ENCODE results near the gene FXYD5.

Gene FXYD5

DNA sequence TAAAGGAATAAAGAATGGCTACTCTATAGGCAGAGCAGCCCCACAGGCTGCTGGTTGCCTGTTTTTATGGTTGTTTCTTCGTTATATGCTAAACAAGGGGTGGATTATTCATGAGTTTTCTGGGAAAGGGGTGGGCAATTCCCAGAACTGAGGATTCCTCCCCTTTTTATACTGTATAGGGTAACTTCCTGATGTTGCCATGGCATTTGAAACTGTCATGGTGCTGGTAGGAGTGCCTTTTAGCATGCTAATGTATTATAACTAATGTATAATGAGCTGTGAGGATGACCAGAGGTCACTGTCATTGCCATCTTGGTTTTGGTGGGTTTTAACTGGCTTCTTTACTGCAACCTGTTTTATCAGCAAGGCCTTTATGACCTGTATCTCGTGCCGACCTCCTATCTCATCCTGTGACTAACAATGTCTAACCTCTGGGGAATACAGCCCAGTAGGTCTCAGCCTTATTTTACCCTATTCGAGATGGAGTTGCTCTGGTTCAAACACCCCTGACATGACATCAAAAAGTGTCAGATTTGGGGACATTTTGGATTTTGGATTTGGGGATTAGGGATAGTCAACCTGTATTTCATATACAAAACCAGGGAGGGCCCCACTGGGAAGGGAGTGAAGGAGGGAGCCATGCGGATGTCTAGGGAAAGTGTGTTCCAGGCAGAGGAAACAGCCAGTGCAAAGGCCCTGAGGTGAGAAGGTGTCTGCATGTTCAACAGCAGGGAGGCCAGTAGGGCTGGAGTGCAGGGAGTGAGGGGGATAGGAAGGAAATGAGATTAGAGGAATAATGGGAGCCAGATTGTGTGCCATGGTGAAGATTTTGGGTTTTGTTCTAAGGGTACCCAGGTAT is 10.9 kb downstream of the FXYD5 start:
- TF ChIP-seq CSDC2 (CRISPR knock-in tag; IDR thresholded peaks at IDR 0.05) (no peak), ZNF565 (CRISPR knock-in tag; conservative IDR thresholded peaks at IDR 0.05; ENCODE audit: low read depth) (no peak), ZC3H10 (CRISPR knock-in tag; IDR thresholded peaks at IDR 0.05) (no peak)
- no peak for ATAC-seq

DNA sequence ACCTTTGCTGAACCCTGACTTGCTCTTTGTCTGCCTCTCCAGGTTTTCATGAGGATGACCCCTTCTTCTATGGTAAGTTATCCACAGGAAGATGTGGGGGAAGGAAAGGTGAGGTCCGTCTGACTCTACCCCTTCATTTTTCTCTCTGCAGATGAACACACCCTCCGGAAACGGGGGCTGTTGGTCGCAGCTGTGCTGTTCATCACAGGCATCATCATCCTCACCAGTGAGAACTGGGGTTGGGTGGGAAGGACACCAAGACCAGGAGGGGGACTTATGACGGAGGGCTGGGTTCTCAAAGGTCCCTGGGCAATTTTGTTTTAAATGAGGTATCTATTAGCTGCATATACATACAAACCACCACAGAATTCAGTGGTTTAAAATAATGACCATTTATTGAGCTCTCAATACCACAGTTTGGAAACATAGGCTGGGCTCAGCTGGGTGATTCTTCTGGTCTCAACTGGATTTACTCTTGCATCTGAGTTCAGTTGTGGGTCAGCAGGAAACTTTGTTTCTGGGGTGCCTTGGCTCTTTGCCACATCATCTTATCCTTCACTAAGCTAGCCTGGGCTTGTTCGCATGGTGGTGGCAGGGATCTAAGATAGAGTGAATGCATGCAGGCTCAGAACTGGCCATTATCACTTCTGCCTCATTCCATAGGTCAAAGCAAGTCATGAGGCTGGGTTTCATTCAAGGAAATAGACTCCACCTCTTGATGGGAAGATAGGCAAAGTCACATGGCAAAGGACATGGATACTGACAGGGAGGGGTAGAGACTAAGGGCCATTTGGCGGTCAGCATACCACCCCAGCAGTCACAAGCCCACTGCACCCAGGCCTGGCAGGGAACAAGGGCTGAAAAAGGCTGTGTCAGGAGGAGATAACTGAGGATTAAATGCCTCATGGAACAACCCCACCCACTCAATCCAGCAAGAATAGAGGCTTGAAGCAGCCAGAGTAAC is 11.8 kb downstream of the FXYD5 start:
- no peak for ATAC-seq
- TF ChIP-seq ZFP3 (CRISPR knock-in tag; IDR thresholded peaks at IDR 0.05) (no peak), ISL1 (CRISPR knock-in tag; IDR thresholded peaks at IDR 0.05) (no peak), TOX (CRISPR knock-in tag; IDR thresholded peaks at IDR 0.05; ENCODE audit: borderline replicate concordance) (no peak), ZNF70 (CRISPR knock-in tag; IDR thresholded peaks at IDR 0.05) (no peak), BACH2 (CRISPR knock-in tag; IDR thresholded peaks at IDR 0.05; ENCODE audit: borderline replicate concordance) (no peak), TCF4 (CRISPR knock-in tag; IDR thresholded peaks at IDR 0.05; ENCODE audit: borderline replicate concordance) (no peak), ARNTL (CRISPR knock-in tag; IDR thresholded peaks at IDR 0.05; ENCODE audit: borderline replicate concordance, low read depth) (no peak), ZNF565 (CRISPR knock-in tag; conservative IDR thresholded peaks at IDR 0.05; ENCODE audit: low read depth) (no peak), RARB (CRISPR knock-in tag; IDR thresholded peaks at IDR 0.05) (no peak), CSDC2 (CRISPR knock-in tag; IDR thresholded peaks at IDR 0.05) (no peak), OSR1 (CRISPR knock-in tag; IDR thresholded peaks at IDR 0.05) (no peak), ZNF8 (CRISPR knock-in tag; IDR thresholded peaks at IDR 0.05) (no peak), ESRRG (CRISPR knock-in tag; IDR thresholded peaks at IDR 0.05) (no peak)
- TF ChIP-seq, protein P1, sequence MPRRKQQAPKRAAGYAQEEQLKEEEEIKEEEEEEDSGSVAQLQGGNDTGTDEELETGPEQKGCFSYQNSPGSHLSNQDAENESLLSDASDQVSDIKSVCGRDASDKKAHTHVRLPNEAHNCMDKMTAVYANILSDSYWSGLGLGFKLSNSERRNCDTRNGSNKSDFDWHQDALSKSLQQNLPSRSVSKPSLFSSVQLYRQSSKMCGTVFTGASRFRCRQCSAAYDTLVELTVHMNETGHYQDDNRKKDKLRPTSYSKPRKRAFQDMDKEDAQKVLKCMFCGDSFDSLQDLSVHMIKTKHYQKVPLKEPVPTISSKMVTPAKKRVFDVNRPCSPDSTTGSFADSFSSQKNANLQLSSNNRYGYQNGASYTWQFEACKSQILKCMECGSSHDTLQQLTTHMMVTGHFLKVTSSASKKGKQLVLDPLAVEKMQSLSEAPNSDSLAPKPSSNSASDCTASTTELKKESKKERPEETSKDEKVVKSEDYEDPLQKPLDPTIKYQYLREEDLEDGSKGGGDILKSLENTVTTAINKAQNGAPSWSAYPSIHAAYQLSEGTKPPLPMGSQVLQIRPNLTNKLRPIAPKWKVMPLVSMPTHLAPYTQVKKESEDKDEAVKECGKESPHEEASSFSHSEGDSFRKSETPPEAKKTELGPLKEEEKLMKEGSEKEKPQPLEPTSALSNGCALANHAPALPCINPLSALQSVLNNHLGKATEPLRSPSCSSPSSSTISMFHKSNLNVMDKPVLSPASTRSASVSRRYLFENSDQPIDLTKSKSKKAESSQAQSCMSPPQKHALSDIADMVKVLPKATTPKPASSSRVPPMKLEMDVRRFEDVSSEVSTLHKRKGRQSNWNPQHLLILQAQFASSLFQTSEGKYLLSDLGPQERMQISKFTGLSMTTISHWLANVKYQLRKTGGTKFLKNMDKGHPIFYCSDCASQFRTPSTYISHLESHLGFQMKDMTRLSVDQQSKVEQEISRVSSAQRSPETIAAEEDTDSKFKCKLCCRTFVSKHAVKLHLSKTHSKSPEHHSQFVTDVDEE (CRISPR knock-in tag; IDR thresholded peaks at IDR 0.05), result no peak
- TF ChIP-seq, protein P2, sequence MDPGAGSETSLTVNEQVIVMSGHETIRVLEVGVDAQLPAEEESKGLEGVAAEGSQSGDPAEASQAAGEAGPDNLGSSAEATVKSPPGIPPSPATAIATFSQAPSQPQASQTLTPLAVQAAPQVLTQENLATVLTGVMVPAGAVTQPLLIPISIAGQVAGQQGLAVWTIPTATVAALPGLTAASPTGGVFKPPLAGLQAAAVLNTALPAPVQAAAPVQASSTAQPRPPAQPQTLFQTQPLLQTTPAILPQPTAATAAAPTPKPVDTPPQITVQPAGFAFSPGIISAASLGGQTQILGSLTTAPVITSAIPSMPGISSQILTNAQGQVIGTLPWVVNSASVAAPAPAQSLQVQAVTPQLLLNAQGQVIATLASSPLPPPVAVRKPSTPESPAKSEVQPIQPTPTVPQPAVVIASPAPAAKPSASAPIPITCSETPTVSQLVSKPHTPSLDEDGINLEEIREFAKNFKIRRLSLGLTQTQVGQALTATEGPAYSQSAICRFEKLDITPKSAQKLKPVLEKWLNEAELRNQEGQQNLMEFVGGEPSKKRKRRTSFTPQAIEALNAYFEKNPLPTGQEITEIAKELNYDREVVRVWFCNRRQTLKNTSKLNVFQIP (CRISPR knock-in tag; IDR thresholded peaks at IDR 0.05; ENCODE audit: borderline replicate concordance, low read depth), result no peak
- TF ChIP-seq, protein P3, sequence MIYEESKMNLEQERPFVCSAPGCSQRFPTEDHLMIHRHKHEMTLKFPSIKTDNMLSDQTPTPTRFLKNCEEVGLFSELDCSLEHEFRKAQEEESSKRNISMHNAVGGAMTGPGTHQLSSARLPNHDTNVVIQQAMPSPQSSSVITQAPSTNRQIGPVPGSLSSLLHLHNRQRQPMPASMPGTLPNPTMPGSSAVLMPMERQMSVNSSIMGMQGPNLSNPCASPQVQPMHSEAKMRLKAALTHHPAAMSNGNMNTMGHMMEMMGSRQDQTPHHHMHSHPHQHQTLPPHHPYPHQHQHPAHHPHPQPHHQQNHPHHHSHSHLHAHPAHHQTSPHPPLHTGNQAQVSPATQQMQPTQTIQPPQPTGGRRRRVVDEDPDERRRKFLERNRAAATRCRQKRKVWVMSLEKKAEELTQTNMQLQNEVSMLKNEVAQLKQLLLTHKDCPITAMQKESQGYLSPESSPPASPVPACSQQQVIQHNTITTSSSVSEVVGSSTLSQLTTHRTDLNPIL (CRISPR knock-in tag; IDR thresholded peaks at IDR 0.05; ENCODE audit: low read depth), result no peak
- TF ChIP-seq, protein P4, sequence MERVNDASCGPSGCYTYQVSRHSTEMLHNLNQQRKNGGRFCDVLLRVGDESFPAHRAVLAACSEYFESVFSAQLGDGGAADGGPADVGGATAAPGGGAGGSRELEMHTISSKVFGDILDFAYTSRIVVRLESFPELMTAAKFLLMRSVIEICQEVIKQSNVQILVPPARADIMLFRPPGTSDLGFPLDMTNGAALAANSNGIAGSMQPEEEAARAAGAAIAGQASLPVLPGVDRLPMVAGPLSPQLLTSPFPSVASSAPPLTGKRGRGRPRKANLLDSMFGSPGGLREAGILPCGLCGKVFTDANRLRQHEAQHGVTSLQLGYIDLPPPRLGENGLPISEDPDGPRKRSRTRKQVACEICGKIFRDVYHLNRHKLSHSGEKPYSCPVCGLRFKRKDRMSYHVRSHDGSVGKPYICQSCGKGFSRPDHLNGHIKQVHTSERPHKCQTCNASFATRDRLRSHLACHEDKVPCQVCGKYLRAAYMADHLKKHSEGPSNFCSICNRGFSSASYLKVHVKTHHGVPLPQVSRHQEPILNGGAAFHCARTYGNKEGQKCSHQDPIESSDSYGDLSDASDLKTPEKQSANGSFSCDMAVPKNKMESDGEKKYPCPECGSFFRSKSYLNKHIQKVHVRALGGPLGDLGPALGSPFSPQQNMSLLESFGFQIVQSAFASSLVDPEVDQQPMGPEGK (CRISPR knock-in tag; IDR thresholded peaks at IDR 0.05; ENCODE audit: borderline replicate concordance), result no peak
- TF ChIP-seq, protein P5, sequence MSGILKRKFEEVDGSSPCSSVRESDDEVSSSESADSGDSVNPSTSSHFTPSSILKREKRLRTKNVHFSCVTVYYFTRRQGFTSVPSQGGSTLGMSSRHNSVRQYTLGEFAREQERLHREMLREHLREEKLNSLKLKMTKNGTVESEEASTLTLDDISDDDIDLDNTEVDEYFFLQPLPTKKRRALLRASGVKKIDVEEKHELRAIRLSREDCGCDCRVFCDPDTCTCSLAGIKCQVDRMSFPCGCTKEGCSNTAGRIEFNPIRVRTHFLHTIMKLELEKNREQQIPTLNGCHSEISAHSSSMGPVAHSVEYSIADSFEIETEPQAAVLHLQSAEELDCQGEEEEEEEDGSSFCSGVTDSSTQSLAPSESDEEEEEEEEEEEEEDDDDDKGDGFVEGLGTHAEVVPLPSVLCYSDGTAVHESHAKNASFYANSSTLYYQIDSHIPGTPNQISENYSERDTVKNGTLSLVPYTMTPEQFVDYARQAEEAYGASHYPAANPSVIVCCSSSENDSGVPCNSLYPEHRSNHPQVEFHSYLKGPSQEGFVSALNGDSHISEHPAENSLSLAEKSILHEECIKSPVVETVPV (CRISPR knock-in tag; IDR thresholded peaks at IDR 0.05), result no peak

All from SK-N-SH treated with all-trans-retinoic acid at 6 μM for 48 hours (cell line).